GM18520 (cell line): ENCODE results near the gene SLC45A2.
"Not testable (repeated sequence)": the region's sequence is repeated elsewhere in the genome, so short reads cannot be mapped to it uniquely, and the experiment has no call there.

Experiments
- ATAC-seq: cut with Tn5 transposase; IDR thresholded peaks from one replicate; pipeline ENCODE4 v1.9.1; 2021; ENCODE audit not compliant: unreplicated experiment

The SLC45A2 gene

GRCh38 chr5:33984671-33985124 is at the start of gene SLC45A2:
SLC45A2 (minus strand) TSS chr5:33984693; CDS start chr5:33984583, 110 bp downstream.
- no peak for ATAC-seq

GRCh38 chr5:34031966-34032365 is 47.5 kb upstream of the SLC45A2 start:
- ATAC-seq, result no peak

GRCh38 chr5:34031117-34031516 is 46.6 kb upstream of the SLC45A2 start:
- no peak for ATAC-seq

- not testable (repeated sequence) for ATAC-seq
Measured at GRCh38 chr5:34030585-34030984, 46.1 kb upstream of the SLC45A2 start.

GRCh38 chr5:34030048-34030447 is 45.6 kb upstream of the SLC45A2 start:
- no peak for ATAC-seq

- ATAC-seq, result no peak
Measured at GRCh38 chr5:34028349-34028748, 43.9 kb upstream of the SLC45A2 start.

- ATAC-seq, result no peak
Measured at GRCh38 chr5:34026089-34026761, 41.7 kb upstream of the SLC45A2 start.

- ATAC-seq, result no peak
Measured at GRCh38 chr5:34022121-34022705, 37.7 kb upstream of the SLC45A2 start.

- no peak for ATAC-seq
Measured at GRCh38 chr5:34021334-34021733, 36.8 kb upstream of the SLC45A2 start.

- no peak for ATAC-seq
Measured at GRCh38 chr5:34020726-34021125, 36.2 kb upstream of the SLC45A2 start.

- ATAC-seq, result no peak
Measured at GRCh38 chr5:34017254-34017653, 32.8 kb upstream of the SLC45A2 start.

GRCh38 chr5:34016750-34017149 is 32.3 kb upstream of the SLC45A2 start:
- no peak for ATAC-seq

- ATAC-seq, result no peak
Measured at GRCh38 chr5:34016222-34016621, 31.7 kb upstream of the SLC45A2 start.

GRCh38 chr5:34015120-34015822 is 30.8 kb upstream of the SLC45A2 start:
- no peak for ATAC-seq

- no peak for ATAC-seq
Measured at GRCh38 chr5:34014626-34015025, 30.1 kb upstream of the SLC45A2 start.

GRCh38 chr5:34013547-34013946 is 29.1 kb upstream of the SLC45A2 start:
- no peak for ATAC-seq

- no peak for ATAC-seq
Measured at GRCh38 chr5:34012791-34013190, 28.3 kb upstream of the SLC45A2 start.

GRCh38 chr5:34011536-34011935 is 27.0 kb upstream of the SLC45A2 start:
- ATAC-seq, result no peak

GRCh38 chr5:34010146-34010545 is 25.7 kb upstream of the SLC45A2 start:
- not testable (repeated sequence) for ATAC-seq

GRCh38 chr5:34009610-34010009 is 25.1 kb upstream of the SLC45A2 start:
- ATAC-seq, result no peak

GRCh38 chr5:34008802-34009201 is 24.3 kb upstream of the SLC45A2 start:
- no peak for ATAC-seq
